Heart left ventricle (tissue), 16 donors: ENCODE results near the gene TNFRSF18. TPM values are rescaled to one million over a fixed set of nuclear protein-coding genes. Genes with fewer than 3 reads are reported as not detected.

Experiments used
- ATAC-seq, 4 donors: fragments of 200-7000 bp; cut with Tn5 transposase; one replicate each; pipeline ENCODE4 v1.9.1; 2020 to 2022; ENCODE audit warnings: moderate library complexity in 4 of 4, mild to moderate bottlenecking in 3 of 4, moderate number of reproducible peaks in 1 of 4
- DNase-seq, 5 donors: peaks; one replicate each; pipeline ENCODE4 v3.0.0-alpha.2; 2020
- H3K27ac ChIP-seq, 12 donors: fragments of 200-600 bp; sonication (generic) in 4 of 12; one replicate each; pipeline versions ENCODE4 v1.5.0 to v1.8.0; 2016 to 2022; ENCODE audit warnings: mild to moderate bottlenecking in 2 of 12
- H3K27me3 ChIP-seq, 9 donors: fragments of 200-600 bp; sonication (generic) in 2 of 9; one replicate each; pipeline versions ENCODE4 v1.5.1 to v1.8.0; 2016 to 2022; ENCODE audit warnings: mild to moderate bottlenecking in 3 of 9
- H3K36me3 ChIP-seq, 9 donors: fragments of 200-600 bp; sonication (generic) in 2 of 9; one replicate each; pipeline versions ENCODE4 v1.5.0 to v1.8.0; 2018 to 2022; ENCODE audit warnings: mild to moderate bottlenecking in 2 of 9
- H3K4me1 ChIP-seq, 12 donors: fragments of 200-600 bp; sonication (generic) in 4 of 12; one replicate each; pipeline versions ENCODE4 v1.5.0 to v1.8.0; 2016 to 2022; ENCODE audit warnings: mild to moderate bottlenecking in 3 of 12
- H3K4me3 ChIP-seq, 12 donors: fragments of 200-600 bp; sonication (generic) in 4 of 12; one replicate each; pipeline versions ENCODE4 v1.5.0 to v1.8.0; 2017 to 2022; ENCODE audit warnings: mild to moderate bottlenecking in 9 of 12, moderate library complexity in 4 of 12
- H3K9me3 ChIP-seq, 12 donors: fragments of 200-600 bp; sonication (generic) in 4 of 12; one replicate each; pipeline versions ENCODE4 v1.5.0 to v1.8.0; 2016 to 2022; ENCODE audit warnings: mild to moderate bottlenecking in 1 of 12
- POLR2A ChIP-seq, 2 donors: fragments of 450-650 bp; IDR thresholded peaks; one replicate each; pipeline ENCODE4 v1.6.1; 2017; ENCODE audit warnings: antibody characterized with exemption in 2 of 2, mild to moderate bottlenecking in 2 of 2, moderate library complexity in 2 of 2
- WGBS, 4 donors: extraction: QIAGEN DNeasy Blood & Tissue Kit in 2 of 4; methylation state at CpG; one replicate each; pipeline versions ENCODE4 v1.1.5 to v1.1.7; 2013 to 2018; 5-methylcytosine and 5-hydroxymethylcytosine counted together
- intact Hi-C, 10 donors: fragments of 100-400 bp; cut with DNase I; formaldehyde crosslinking; loops; one replicate each; pipeline versions ENCODE4 v1.11.1 to v1.14.2; 2022
- polyA plus RNA-seq, 2 donors: library from polyadenylated mRNA; stranded (reverse); fragments of 200-250 nt; gene quantifications; one replicate each; pipeline ENCODE4 v1.2.3, GENCODE V29; 2013
- total RNA-seq, 9 donors: library from RNA; depleted of rRNA in 2 of 9; stranded (reverse); fragments of >200 nt in 2 of 9; fragmentation: NEBNext Ultra II Directional in 3 of 9; extraction: Animal tissue kit (Norgen Biotek cat#: 25700) in 3 of 9; gene quantifications; one replicate each; pipeline versions ENCODE4 v1.1.0 to v1.2.4, GENCODE V29; 2016 to 2023
- TF ChIP-seq, protein P1 (sequence below), 12 donors: fragments of 200-600 bp; sonication (generic) in 4 of 12; IDR thresholded peaks; one replicate each; pipeline versions ENCODE4 v1.5.0 to v1.8.0; 2018 to 2022; ENCODE audit warnings: antibody characterized with exemption in 12 of 12, mild to moderate bottlenecking in 5 of 12
- donor health status: ischemic (EF 13 %, LVEDD 7.1; RV severe dilation, severe dysfunction).
- donor health status: healthy with polysubstance abuse.
- donor health status: DM: no; HTN: yes; CAD: no.
- donor health status: DM: no; HTN: no; CAD: no.
- donor health status: ischemic (EF 25% LVEDD 6.9; RV normal size, moderate dysfunction).
- donor health status: ischemic (EF 25% LVEDD 5.7; RV mildly dilated, moderate dysfunction).
- donor health status: healthy.
- donor health status: DM: yes; HTN: yes; CAD: no.
- donor health status: ischemic (EF 35%, LVEDD 5.7; RV mildly dilated, moderate dysfunction).
- donor health status: nonischemic (EF 11% LVEDD 7.7; RV severe dilation, severe dysfunction).
- donor health status: DM: yes; HTN: yes; CAD: no.
- donor health status: PGD.
- donor health status: ischemic (EF 29% LVEDD 5.4; RV normal size, mild dysfunction).
- donor health status: nonischemic (EF 23%, LVEDD 6.1; RV moderate dilation, normal function).

TNFRSF18 gene
- total and polyA plus RNA-seq, 11 donors = 0.24 to 0.93 (median 0.77) TPM; not detected in 8

DNA sequence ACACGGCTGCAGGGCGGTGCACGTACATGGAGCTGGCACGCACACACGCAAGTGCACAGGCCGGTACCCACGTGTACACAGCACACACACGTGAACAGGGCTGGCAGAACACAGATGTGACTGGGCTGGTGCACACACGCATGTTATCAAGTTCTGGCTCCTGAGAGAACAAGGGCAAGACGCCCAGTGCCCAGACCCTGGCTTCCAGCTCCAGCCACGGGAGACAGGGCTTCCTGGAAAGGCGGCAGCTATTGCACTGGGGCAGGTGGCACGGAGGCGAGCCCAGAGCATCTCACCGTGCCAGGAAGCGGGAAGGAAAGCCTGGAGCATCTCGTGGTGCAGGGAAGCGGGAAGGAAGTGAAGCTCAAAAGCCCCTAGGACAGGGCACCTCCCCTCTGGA is 19.5 kb upstream of the TNFRSF18 start:
- ATAC-seq (peak; percentile 18 to 44 (median 36)), DNase-seq (peak in 1 of 5 donors; percentile 51)
- no peak overlapping the region for H3K27ac ChIP-seq
- H3K9me3 ChIP-seq = no peaks in the 10 kb centered on the region
- peaks cover 0 to 85% (median 67%) of the 10 kb centered on the region in 9 donors for H3K36me3 ChIP-seq
- peaks cover 5 to 52% (median 21%) of the 10 kb centered on the region in 12 donors for H3K4me1 ChIP-seq
- no peak overlapping the region for H3K4me3 ChIP-seq
- no peaks in the 10 kb centered on the region for H3K27me3 ChIP-seq
- intact Hi-C loops = loop anchor here in 1 of 10 donors (10.0 kb wide), 1 partner anchor 101 kb away; no protein-coding TSS in a partner anchor
- TF ChIP-seq, protein P1, sequence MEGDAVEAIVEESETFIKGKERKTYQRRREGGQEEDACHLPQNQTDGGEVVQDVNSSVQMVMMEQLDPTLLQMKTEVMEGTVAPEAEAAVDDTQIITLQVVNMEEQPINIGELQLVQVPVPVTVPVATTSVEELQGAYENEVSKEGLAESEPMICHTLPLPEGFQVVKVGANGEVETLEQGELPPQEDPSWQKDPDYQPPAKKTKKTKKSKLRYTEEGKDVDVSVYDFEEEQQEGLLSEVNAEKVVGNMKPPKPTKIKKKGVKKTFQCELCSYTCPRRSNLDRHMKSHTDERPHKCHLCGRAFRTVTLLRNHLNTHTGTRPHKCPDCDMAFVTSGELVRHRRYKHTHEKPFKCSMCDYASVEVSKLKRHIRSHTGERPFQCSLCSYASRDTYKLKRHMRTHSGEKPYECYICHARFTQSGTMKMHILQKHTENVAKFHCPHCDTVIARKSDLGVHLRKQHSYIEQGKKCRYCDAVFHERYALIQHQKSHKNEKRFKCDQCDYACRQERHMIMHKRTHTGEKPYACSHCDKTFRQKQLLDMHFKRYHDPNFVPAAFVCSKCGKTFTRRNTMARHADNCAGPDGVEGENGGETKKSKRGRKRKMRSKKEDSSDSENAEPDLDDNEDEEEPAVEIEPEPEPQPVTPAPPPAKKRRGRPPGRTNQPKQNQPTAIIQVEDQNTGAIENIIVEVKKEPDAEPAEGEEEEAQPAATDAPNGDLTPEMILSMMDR (IDR thresholded peaks at IDR 0.05) = no peak
- TF ChIP-seq POLR2A (IDR thresholded peaks at IDR 0.05) = no peak
- 72 to 75% (median 75%) methylated on average over 18 of the region's 18 CpGs for WGBS, 4 donors

DNA sequence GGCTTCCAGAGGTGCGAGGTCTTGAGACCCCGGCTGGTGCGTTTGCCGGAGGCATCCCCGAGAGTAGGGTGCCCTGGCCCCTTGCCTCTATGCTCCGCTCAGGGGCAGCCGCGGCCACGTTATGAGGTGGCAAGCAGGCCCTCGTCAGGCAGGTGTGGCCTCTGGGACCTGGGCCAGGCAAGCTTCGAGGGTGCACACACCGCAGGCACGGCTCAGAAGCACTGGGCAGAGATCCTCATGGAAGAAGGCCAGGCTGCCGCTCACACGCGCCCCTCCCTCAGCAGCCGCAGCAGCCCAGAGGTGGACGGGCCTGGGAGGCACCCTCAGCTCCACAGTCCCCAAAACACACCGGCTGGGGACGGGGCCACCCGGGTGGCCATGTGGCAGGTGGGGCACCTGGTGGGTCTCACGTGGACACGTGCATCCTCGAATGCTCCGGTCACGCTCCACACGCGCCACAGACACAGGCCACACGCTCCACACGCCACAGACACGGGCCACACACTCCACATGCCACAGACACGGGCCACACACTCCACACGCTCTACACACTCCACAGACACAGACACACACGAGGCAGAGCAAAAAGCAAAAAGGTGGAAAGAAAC is 18.9 kb upstream of the TNFRSF18 start:
- ATAC-seq (peak in 3 of 4 donors; percentile 11 to 36 (median 16)), DNase-seq (no peak)
- H3K36me3 ChIP-seq = peaks cover 0 to 91% (median 73%) of the 10 kb centered on the region in 9 donors
- intact Hi-C loops = loop anchor here in 1 of 10 donors (10.0 kb wide), 1 partner anchor 101 kb away; no protein-coding TSS in a partner anchor
- no peak overlapping the region for H3K27ac ChIP-seq
- H3K9me3 ChIP-seq = no peaks in the 10 kb centered on the region
- WGBS, 4 donors = 83 to 88% (median 85%) methylated on average over 24 to 34 of the region's 34 CpGs
- H3K27me3 ChIP-seq = no peaks in the 10 kb centered on the region
- peaks cover 1 to 46% (median 16%) of the 10 kb centered on the region in 12 donors for H3K4me1 ChIP-seq
- H3K4me3 ChIP-seq = no peak overlapping the region
- no peak for TF ChIP-seq POLR2A (IDR thresholded peaks at IDR 0.05)
- TF ChIP-seq, protein P1 (IDR thresholded peaks at IDR 0.05) = no peak

DNA sequence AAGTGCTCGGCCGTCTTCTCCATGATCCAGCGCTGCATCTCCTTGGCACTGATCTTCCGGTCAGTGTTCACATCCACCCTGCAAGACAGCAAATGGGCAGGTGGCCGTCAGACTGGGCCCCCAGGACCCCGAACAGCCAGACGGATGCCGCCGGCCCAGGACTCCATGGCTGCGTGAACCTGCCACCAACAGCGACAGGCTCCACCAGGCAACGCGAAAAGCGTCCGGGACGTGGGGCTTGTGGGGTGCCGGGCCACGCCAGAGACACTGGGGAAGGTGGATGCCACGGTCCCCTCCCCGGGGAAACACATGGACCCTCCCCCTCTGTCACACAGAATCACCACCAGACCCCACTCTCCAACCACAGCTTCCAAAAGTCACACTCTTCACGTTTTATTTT is 17.5 kb upstream of the TNFRSF18 start:
- no peak overlapping the region for H3K27ac ChIP-seq
- TF ChIP-seq POLR2A (IDR thresholded peaks at IDR 0.05) = no peak
- TF ChIP-seq, protein P1 (IDR thresholded peaks at IDR 0.05) = no peak
- 94 to 96% (median 95%) methylated on average over 15 to 21 of the region's 21 CpGs for WGBS, 4 donors
- H3K4me3 ChIP-seq = no peak overlapping the region
- H3K9me3 ChIP-seq = no peaks in the 10 kb centered on the region
- ATAC-seq (no peak), DNase-seq (no peak)
- intact Hi-C loops = loop anchor here in 1 of 10 donors (10.0 kb wide), 1 partner anchor 99 kb away; no protein-coding TSS in a partner anchor
- peaks cover 0 to 96% (median 84%) of the 10 kb centered on the region in 9 donors for H3K36me3 ChIP-seq
- H3K27me3 ChIP-seq = no peaks in the 10 kb centered on the region
- peaks cover 0 to 32% (median 1%) of the 10 kb centered on the region in 12 donors for H3K4me1 ChIP-seq

DNA sequence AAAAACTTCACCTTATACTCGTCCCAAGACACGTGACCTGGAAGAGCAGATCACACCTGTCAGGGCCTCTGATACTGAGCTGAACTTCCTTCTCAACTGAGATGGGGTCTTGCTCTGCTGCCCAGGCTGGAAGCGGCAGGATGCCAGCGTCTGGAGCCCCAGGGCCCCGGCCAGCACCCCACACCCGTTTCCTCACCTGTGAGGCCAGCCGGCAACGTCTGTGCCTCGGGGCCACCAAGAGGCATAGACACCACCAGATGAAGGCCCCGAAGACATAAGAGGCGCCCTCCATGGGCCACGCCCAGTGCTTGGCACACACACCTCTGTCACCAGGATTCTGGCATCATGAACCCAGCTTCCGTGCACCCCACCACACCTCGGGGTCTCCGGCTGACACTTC is 16.9 kb upstream of the TNFRSF18 start:
- 95 to 97% (median 96%) methylated on average over 14 to 15 of the region's 15 CpGs for WGBS, 4 donors
- Histone ChIP-seq H3K36me3 (peaks cover 0 to 96% (median 84%) of the 10 kb centered on the region in 9 donors), H3K9me3 (no peaks in the 10 kb centered on the region), H3K27ac (no peak overlapping the region), H3K4me3 (no peak overlapping the region), H3K27me3 (no peaks in the 10 kb centered on the region), H3K4me1 (peaks cover 0 to 27% (median 0%) of the 10 kb centered on the region in 12 donors)
- DNase-seq (no peak), ATAC-seq (no peak)
- TF ChIP-seq, protein P1 (IDR thresholded peaks at IDR 0.05) = no peak
- TF ChIP-seq POLR2A (IDR thresholded peaks at IDR 0.05) = no peak
- intact Hi-C loops = loop anchor here in 1 of 10 donors (10.0 kb wide), 1 partner anchor 99 kb away; no protein-coding TSS in a partner anchor
